A673 (cell line): ENCODE data around the gene GMEB2. TPM values are rescaled to one million over a fixed set of nuclear protein-coding genes. Genes with fewer than 3 reads are reported as not detected.

Experiments
- BruUV-seq: library from RNA; stranded (reverse); fragments of 400-500 nt; replicated peaks from 2 replicates; lab custom pipeline; 2021; lab: Mats Ljungman, UMichigan
- CTCF ChIA-PET: fragments of 300-600 bp; sonication (Branson Sonifier 250); formaldehyde crosslinking; loops from one replicate; lab custom pipeline; 2022; ENCODE audit warnings: antibody characterized with exemption; lab: Charles Lee
- POLR2A ChIA-PET: fragments of 300-600 bp; sonication (Branson Sonifier 250); formaldehyde crosslinking; loops from one replicate; lab custom pipeline; 2022; ENCODE audit warnings: antibody characterized with exemption; ENCODE audit not compliant: low non-redundant PET; lab: Charles Lee
- DNase-seq: peaks from one replicate; pipeline ENCODE4 v3.0.0-alpha.2; 2015; ENCODE audit warnings: low spot score
- H3K27ac ChIP-seq: fragments of 200-600 bp; sonication (generic); 2 replicates; pipeline ENCODE4 v1.5.1; 2016; ENCODE audit warnings: mixed run types, low read depth, mild to moderate bottlenecking, mixed read lengths, antibody characterized with exemption, low read length; ENCODE audit not compliant: poor library complexity, severe bottlenecking
- H3K27me3 ChIP-seq: fragments of 200-600 bp; sonication (generic); replicated peaks from 2 replicates; pipeline ENCODE4 v1.6.1; 2017; ENCODE audit warnings: mixed run types, low read depth, mild to moderate bottlenecking, mixed read lengths, antibody characterized with exemption, low read length; ENCODE audit not compliant: insufficient read depth, poor library complexity
- H3K36me3 ChIP-seq: fragments of 200-600 bp; sonication (generic); 2 replicates; pipeline ENCODE4 v1.6.1; 2016; ENCODE audit warnings: mixed run types, mild to moderate bottlenecking, mixed read lengths, antibody characterized with exemption, low read length; ENCODE audit not compliant: insufficient read depth, poor library complexity, severe bottlenecking
- H3K4me1 ChIP-seq: fragments of 200-600 bp; sonication (generic); 2 replicates; pipeline ENCODE4 v1.6.1; 2017; ENCODE audit warnings: mixed run types, mild to moderate bottlenecking, mixed read lengths, antibody characterized with exemption, low read length; ENCODE audit not compliant: insufficient read depth, poor library complexity, severe bottlenecking
- H3K4me3 ChIP-seq: fragments of 200-600 bp; sonication (generic); 2 replicates; pipeline ENCODE4 v1.5.1; 2016; ENCODE audit warnings: low read depth, mixed run types, mild to moderate bottlenecking, mixed read lengths, low read length; ENCODE audit not compliant: poor library complexity, severe bottlenecking
- H3K9me3 ChIP-seq: fragments of 200-600 bp; sonication (generic); 2 replicates; pipeline ENCODE4 v1.6.1; 2016; ENCODE audit warnings: mixed run types, low read depth, mild to moderate bottlenecking, mixed read lengths, antibody characterized with exemption, low read length; ENCODE audit not compliant: poor library complexity, severe bottlenecking
- EZH2 ChIP-seq: fragments of 200-600 bp; sonication (generic); IDR thresholded peaks from 2 replicates; pipeline ENCODE4 v1.6.1; 2017; ENCODE audit warnings: borderline replicate concordance, low read depth, mild to moderate bottlenecking, mixed read lengths, antibody characterized with exemption, low read length; ENCODE audit not compliant: poor library complexity, severe bottlenecking
- intact Hi-C: fragments of 100-400 bp; cut with micrococcal nuclease; formaldehyde crosslinking; loops from one replicate; pipeline ENCODE4 v1.10.0; 2022; ENCODE audit not compliant: unreplicated experiment
- total RNA-seq: library from RNA; stranded (reverse); gene quantifications from 2 replicates; pipeline ENCODE4 v1.2.3, GENCODE V29; 2021
- TF ChIP-seq, protein P1 (sequence below): fragments of 300-800, 200-600 bp; sonication (generic); conservative IDR thresholded peaks from 2 replicates; pipeline ENCODE4 v1.5.1; 2017; ENCODE audit warnings: low read depth, mild to moderate bottlenecking, antibody characterized with exemption, low read length, moderate library complexity, mixed read lengths

The GMEB2 gene
- total RNA-seq, 1 experiment from 2014 or later, result 12.8 TPM

DNA sequence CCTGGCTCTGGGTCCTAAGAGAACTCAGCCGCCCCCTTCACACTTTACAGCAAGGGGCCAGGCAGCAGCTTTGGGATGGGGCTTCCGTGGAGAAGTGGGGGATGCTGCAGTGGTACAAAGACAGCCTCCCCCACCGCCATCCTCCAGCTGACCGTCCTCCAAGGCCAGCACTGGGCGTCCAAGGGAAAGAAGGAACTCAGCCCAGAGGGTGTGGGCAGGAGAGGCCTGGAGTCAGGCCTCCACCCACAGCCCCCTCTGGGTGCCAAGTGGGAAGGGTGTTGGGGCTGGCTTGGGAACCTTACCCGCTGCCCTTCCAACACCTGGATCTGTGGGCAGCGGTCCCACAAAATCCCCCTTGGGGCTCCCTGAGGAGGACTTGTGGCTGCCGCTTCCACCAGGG is 13.2 kb upstream of the GMEB2 start:
- Histone ChIP-seq H3K36me3 (peaks cover 3% of the 10 kb centered on the region), H3K4me3 (no peak overlapping the region), H3K27ac (no peak overlapping the region), H3K9me3 (no peaks in the 10 kb centered on the region), H3K27me3 (no peaks in the 10 kb centered on the region), H3K4me1 (peaks cover 9% of the 10 kb centered on the region)
- ChIA-PET CTCF (no interaction called here), POLR2A (no interaction called here)
- TF ChIP-seq EZH2, result no peak
- TF ChIP-seq, protein P1, sequence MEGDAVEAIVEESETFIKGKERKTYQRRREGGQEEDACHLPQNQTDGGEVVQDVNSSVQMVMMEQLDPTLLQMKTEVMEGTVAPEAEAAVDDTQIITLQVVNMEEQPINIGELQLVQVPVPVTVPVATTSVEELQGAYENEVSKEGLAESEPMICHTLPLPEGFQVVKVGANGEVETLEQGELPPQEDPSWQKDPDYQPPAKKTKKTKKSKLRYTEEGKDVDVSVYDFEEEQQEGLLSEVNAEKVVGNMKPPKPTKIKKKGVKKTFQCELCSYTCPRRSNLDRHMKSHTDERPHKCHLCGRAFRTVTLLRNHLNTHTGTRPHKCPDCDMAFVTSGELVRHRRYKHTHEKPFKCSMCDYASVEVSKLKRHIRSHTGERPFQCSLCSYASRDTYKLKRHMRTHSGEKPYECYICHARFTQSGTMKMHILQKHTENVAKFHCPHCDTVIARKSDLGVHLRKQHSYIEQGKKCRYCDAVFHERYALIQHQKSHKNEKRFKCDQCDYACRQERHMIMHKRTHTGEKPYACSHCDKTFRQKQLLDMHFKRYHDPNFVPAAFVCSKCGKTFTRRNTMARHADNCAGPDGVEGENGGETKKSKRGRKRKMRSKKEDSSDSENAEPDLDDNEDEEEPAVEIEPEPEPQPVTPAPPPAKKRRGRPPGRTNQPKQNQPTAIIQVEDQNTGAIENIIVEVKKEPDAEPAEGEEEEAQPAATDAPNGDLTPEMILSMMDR, result no peak
- no peak for DNase-seq
- intact Hi-C loops, result no loop called here
- BruUV-seq, result no TSS peak

DNA sequence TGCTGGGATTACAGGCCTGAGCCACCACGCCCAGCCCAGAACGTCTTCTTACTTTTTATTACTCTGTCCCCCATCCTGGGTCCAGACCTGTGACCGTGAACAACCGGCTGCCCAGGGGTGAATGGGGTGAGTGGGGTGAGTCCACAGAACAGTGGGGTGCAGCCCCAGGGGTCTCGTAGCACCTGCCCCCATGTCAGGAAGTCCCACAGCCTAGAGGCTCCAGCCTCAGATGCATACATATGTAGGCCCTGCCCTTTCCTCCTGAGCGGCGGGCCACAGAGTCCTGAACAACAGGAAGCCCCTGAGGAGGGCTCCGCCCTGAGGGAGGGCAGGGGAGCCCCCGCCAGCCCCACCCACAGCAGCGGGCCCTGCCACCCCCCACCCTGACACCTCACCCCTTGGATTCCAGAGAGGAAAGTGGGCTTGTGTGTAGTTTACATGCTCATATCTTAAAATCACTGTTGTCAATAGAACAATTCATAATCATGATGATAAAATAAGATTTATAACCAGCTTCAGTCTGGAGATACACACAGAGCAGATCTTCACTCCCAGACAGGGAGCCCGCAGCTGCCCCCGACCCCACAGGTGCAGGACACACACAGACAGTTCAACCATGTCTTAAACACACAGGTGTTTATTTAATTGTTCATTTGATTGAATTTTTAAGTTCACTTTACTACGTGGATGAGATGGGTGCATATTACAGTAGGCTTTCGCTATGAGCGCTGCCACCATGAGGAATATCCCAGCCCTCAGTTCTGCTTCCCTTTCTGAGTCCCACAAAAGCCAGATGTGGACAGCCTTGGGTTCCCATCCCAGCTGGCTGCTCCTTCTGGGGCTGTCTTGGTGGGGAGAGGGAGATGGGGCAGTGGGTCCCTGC is 12.4 kb upstream of the GMEB2 start:
- Histone ChIP-seq H3K4me3 (no peak overlapping the region), H3K27me3 (no peaks in the 10 kb centered on the region), H3K27ac (no peak overlapping the region), H3K36me3 (peaks cover 3% of the 10 kb centered on the region), H3K4me1 (peaks cover 9% of the 10 kb centered on the region), H3K9me3 (no peaks in the 10 kb centered on the region)
- TF ChIP-seq, protein P1, result no peak
- TF ChIP-seq EZH2, result no peak
- POLR2A ChIA-PET, result no interaction called here
- no TSS peak for BruUV-seq
- intact Hi-C loops, result no loop called here
- CTCF ChIA-PET, result no interaction called here
- DNase-seq, result no peak

DNA sequence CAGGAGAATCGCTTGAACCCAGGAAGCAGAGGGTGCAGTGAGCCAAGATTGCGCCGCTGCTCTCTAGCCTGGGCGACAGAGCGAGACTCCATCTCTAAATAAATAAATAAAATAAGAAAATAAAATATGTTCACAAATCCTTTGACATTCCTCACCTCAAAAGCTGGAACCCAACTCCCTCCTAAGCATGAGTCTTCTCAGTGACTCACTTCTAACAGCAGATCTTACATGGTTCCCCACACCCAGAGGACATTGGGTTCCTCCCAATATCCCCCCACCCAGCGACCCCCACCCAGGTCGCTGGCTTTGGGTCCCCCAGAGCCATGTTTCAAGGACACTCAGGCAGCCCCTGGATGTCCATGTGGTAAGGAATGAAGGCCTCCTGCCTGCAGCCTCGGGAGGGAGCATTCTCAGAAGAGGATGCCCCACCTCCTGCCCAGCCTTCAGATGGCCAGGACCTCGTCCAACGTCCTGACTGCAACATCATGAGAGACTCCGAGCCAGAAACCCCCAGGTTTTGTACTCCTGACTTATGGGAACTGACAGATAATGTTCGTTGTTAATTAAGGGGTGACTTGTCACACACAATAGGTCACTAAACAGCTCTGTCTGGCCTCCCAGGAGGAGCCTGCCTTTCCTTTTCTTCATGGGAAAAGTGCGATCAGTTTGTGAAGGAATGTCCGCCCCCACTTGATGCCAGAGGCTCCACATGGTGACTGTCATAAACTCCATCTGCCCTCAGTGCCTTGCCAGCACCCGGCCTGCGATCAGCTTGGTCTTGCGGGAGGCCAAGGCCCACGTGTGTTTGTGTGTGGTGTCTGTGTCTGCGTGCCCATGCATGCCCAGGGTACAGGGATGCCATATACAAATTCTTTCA is 10.1 kb upstream of the GMEB2 start:
- POLR2A ChIA-PET, result no interaction called here
- H3K4me1 ChIP-seq, result no peaks in the 10 kb centered on the region
- H3K4me3 ChIP-seq, result no peak overlapping the region
- CTCF ChIA-PET, result no interaction called here
- no peaks in the 10 kb centered on the region for H3K27me3 ChIP-seq
- no peaks in the 10 kb centered on the region for H3K9me3 ChIP-seq
- H3K27ac ChIP-seq, result no peak overlapping the region
- TF ChIP-seq, protein P1, result no peak
- no peak for TF ChIP-seq EZH2
- no TSS peak for BruUV-seq
- intact Hi-C loops, result no loop called here
- peaks cover 3% of the 10 kb centered on the region for H3K36me3 ChIP-seq
- DNase-seq, result no peak
